Mesenchymal stem cell (in vitro differentiated cells and primary cell): ENCODE data around the gene CD44.
A peak's percentile ranks its signal among the peaks of the same experiment; 100 is the strongest.

Source experiments
- DNase-seq: peaks from one replicate; pipeline ENCODE4 v3.0.0-alpha.2; 2013
- H2AFZ ChIP-seq: one replicate; pipeline ENCODE4 v1.6.1; 2013; ENCODE audit warnings: low read depth, mild to moderate bottlenecking, control low read depth, inconsistent platforms, low read length, moderate library complexity
- H2AK5ac ChIP-seq: 2 replicates; pipeline ENCODE4 v1.6.1; 2013; ENCODE audit warnings: low read length, moderate library complexity, mild to moderate bottlenecking, inconsistent platforms; ENCODE audit not compliant: severe bottlenecking
- H2BK120ac ChIP-seq: one replicate; pipeline ENCODE4 v1.6.1; 2013; ENCODE audit warnings: low read depth, mild to moderate bottlenecking, inconsistent platforms, low read length, moderate library complexity
- H2BK12ac ChIP-seq, 2 experiments: one replicate each; pipeline ENCODE4 v1.6.1; 2013; ENCODE audit warnings: inconsistent platforms in 2 of 2, low read length in 2 of 2, mild to moderate bottlenecking in 2 of 2, moderate library complexity in 2 of 2, control low read depth in 1 of 2
- H2BK15ac ChIP-seq: one replicate; pipeline ENCODE4 v1.6.1; 2013; ENCODE audit warnings: mild to moderate bottlenecking, low read depth, inconsistent platforms; ENCODE audit not compliant: poor library complexity, severe bottlenecking
- H2BK5ac ChIP-seq: 2 replicates; pipeline ENCODE4 v1.6.1; 2013; ENCODE audit warnings: low read depth, mild to moderate bottlenecking, low read length, control low read depth, inconsistent platforms; ENCODE audit not compliant: poor library complexity, severe bottlenecking
- H3K14ac ChIP-seq, 2 experiments: one replicate each; pipeline ENCODE4 v1.6.1; 2013; ENCODE audit warnings: inconsistent platforms in 2 of 2, low read length in 2 of 2, control low read depth in 1 of 2, mild to moderate bottlenecking in 1 of 2, moderate library complexity in 1 of 2
- H3K18ac ChIP-seq, 2 experiments: one replicate each; pipeline ENCODE4 v1.6.1; 2013; ENCODE audit warnings: inconsistent platforms in 2 of 2, low read length in 2 of 2, control low read depth in 1 of 2, low read depth in 1 of 2, mild to moderate bottlenecking in 1 of 2
- H3K23ac ChIP-seq, 2 experiments: one replicate each; pipeline ENCODE4 v1.6.1; 2013; ENCODE audit warnings: inconsistent platforms in 2 of 2, low read length in 2 of 2, mild to moderate bottlenecking in 2 of 2, moderate library complexity in 2 of 2, control low read depth in 1 of 2
- H3K27ac ChIP-seq: 2 replicates; pipeline ENCODE4 v1.5.1; 2013; ENCODE audit warnings: mild to moderate bottlenecking, moderate library complexity, low read length, control low read depth, inconsistent platforms; ENCODE audit not compliant: poor library complexity, severe bottlenecking
- H3K27me3 ChIP-seq, 2 experiments: 2 replicates each; pipeline versions ENCODE4 v1.6.1 to v1.7.0; 2013; ENCODE audit warnings: low read length in 2 of 2, mild to moderate bottlenecking in 2 of 2, moderate library complexity in 2 of 2, control low read depth in 1 of 2, inconsistent platforms in 1 of 2; ENCODE audit not compliant: control insufficient read depth in 1 of 2, insufficient read depth in 1 of 2
- H3K36me3 ChIP-seq, 2 experiments: 2 replicates each; pipeline versions ENCODE4 v1.6.1 to v1.7.0; 2013; ENCODE audit warnings: low read length in 2 of 2, control low read depth in 1 of 2, inconsistent platforms in 1 of 2, low read depth in 1 of 2, mild to moderate bottlenecking in 1 of 2; ENCODE audit not compliant: insufficient read depth in 2 of 2, control insufficient read depth in 1 of 2
- H3K4ac ChIP-seq, 2 experiments: one replicate each; pipeline ENCODE4 v1.6.1; 2013; ENCODE audit warnings: inconsistent platforms in 2 of 2, low read length in 2 of 2, mild to moderate bottlenecking in 2 of 2, moderate library complexity in 2 of 2, control low read depth in 1 of 2, low read depth in 1 of 2
- H3K4me1 ChIP-seq: 2 replicates; pipeline ENCODE4 v1.6.1; 2013; ENCODE audit warnings: low read depth, low read length, control low read depth; ENCODE audit not compliant: control insufficient read depth, insufficient read depth
- H3K4me2 ChIP-seq: 2 replicates; pipeline ENCODE4 v1.6.1; 2013; ENCODE audit warnings: low read length, mild to moderate bottlenecking, inconsistent platforms; ENCODE audit not compliant: poor library complexity, severe bottlenecking
- H3K4me3 ChIP-seq, 2 experiments: 2 replicates each; pipeline versions ENCODE4 v1.5.1 to v1.7.0; 2013; ENCODE audit warnings: low read length in 2 of 2, mild to moderate bottlenecking in 2 of 2, control low read depth in 1 of 2, low read depth in 1 of 2; ENCODE audit not compliant: insufficient read depth in 1 of 2
- H3K79me1 ChIP-seq: replicated peaks from 2 replicates; pipeline ENCODE4 v1.6.1; 2013; ENCODE audit warnings: mild to moderate bottlenecking, control low read depth, low read length, inconsistent platforms; ENCODE audit not compliant: poor library complexity, severe bottlenecking
- H3K9ac ChIP-seq: 2 replicates; pipeline ENCODE4 v1.7.0; 2013; ENCODE audit warnings: mild to moderate bottlenecking, low read length, moderate library complexity
- H3K9me3 ChIP-seq: 2 replicates; pipeline ENCODE4 v1.7.0; 2013; ENCODE audit warnings: mild to moderate bottlenecking, low read length; ENCODE audit not compliant: control insufficient read depth
- H4K8ac ChIP-seq: one replicate; pipeline ENCODE4 v1.6.1; 2013; ENCODE audit warnings: inconsistent platforms, mild to moderate bottlenecking, low read length, moderate library complexity
- H4K91ac ChIP-seq: one replicate; pipeline ENCODE4 v1.6.1; 2013; ENCODE audit warnings: mild to moderate bottlenecking, low read length, inconsistent platforms
- WGBS: methylation state at CpG from one replicate; pipeline ENCODE4 v1.1.7; 2013; ENCODE audit warnings: mixed read lengths; 5-methylcytosine and 5-hydroxymethylcytosine counted together

CD44 gene

GRCh38 chr11:35112056-35112845 lies 26.7 kb upstream of the CD44 start:
- no peak overlapping the region for H2BK15ac ChIP-seq
- peak overlapping the region; percentile 59 for H4K8ac ChIP-seq
- H3K4ac ChIP-seq: peak overlapping the region; percentile 19 to 88
- H3K18ac ChIP-seq: peak overlapping the region; percentile 73 to 76
- H3K27ac ChIP-seq: no peak overlapping the region
- no peak overlapping the region for H2AFZ ChIP-seq
- no peak overlapping the region for H3K4me3 ChIP-seq
- H4K91ac ChIP-seq: peak overlapping the region; percentile 44
- peaks cover 8% of the 10 kb centered on the region for H3K4me1 ChIP-seq
- H3K79me1 ChIP-seq: no peaks in the 10 kb centered on the region
- peak overlapping the region; percentile 58 for H2BK120ac ChIP-seq
- whole genome bisulfite sequencing: 75% methylated on average over 11 of the region's 13 CpGs
- H2BK12ac ChIP-seq: peak overlapping the region; percentile 65 to 76
- no peak overlapping the region for H2AK5ac ChIP-seq
- H3K9ac ChIP-seq: no peak overlapping the region
- DNase-seq: peak; percentile 69
- no peak overlapping the region for H3K23ac ChIP-seq
- no peaks in the 10 kb centered on the region for H3K27me3 ChIP-seq
- H2BK5ac ChIP-seq: no peak overlapping the region
- H3K4me2 ChIP-seq: no peak overlapping the region
- no peaks in the 10 kb centered on the region for H3K9me3 ChIP-seq
- no peaks in the 10 kb centered on the region for H3K36me3 ChIP-seq
- H3K14ac ChIP-seq: no peak overlapping the region

- Histone ChIP-seq H3K36me3 (no peaks in the 10 kb centered on the region), H3K4ac (peak overlapping the region in 1 of 2 experiments; percentile 19), H3K23ac (no peak overlapping the region), H3K4me3 (no peak overlapping the region), H3K14ac (no peak overlapping the region), H3K79me1 (no peaks in the 10 kb centered on the region), H3K18ac (peak overlapping the region in 1 of 2 experiments; percentile 5), H3K9me3 (no peaks in the 10 kb centered on the region), H4K8ac (peak overlapping the region; percentile 21), H2BK120ac (peak overlapping the region; percentile 58), H3K27ac (no peak overlapping the region), H2BK15ac (no peak overlapping the region), H3K4me1 (peaks cover 8% of the 10 kb centered on the region), H2BK12ac (peak overlapping the region; percentile 42 to 65), H3K4me2 (no peak overlapping the region), H2AFZ (no peak overlapping the region), H3K27me3 (no peaks in the 10 kb centered on the region), H4K91ac (peak overlapping the region; percentile 30), H2BK5ac (no peak overlapping the region), H2AK5ac (no peak overlapping the region), H3K9ac (no peak overlapping the region)
- 100% methylated on average over 1 of the region's 1 CpG for WGBS
- no peak for DNase-seq
Measured at GRCh38 chr11:35112846-35113105, 26.2 kb upstream of the CD44 start.

GRCh38 chr11:35114906-35115687 lies 23.9 kb upstream of the CD44 start:
- Histone ChIP-seq H3K23ac (no peak overlapping the region), H3K14ac (no peak overlapping the region), H3K79me1 (no peaks in the 10 kb centered on the region), H3K4me1 (peaks cover 8% of the 10 kb centered on the region), H4K8ac (no peak overlapping the region), H3K4ac (no peak overlapping the region), H4K91ac (no peak overlapping the region), H2BK5ac (no peak overlapping the region), H3K9ac (no peak overlapping the region), H3K27ac (no peak overlapping the region), H2BK15ac (no peak overlapping the region), H2AK5ac (no peak overlapping the region), H3K9me3 (no peaks in the 10 kb centered on the region), H3K27me3 (peaks cover 0 to 5% of the 10 kb centered on the region in 2 experiments), H3K4me3 (no peak overlapping the region), H3K18ac (peak overlapping the region in 1 of 2 experiments; percentile 13), H2BK12ac (peak overlapping the region; percentile 3 to 70), H3K36me3 (no peaks in the 10 kb centered on the region), H2BK120ac (no peak overlapping the region), H3K4me2 (no peak overlapping the region), H2AFZ (no peak overlapping the region)
- WGBS: 92% methylated on average over 9 of the region's 9 CpGs
- no peak for DNase-seq

DNA sequence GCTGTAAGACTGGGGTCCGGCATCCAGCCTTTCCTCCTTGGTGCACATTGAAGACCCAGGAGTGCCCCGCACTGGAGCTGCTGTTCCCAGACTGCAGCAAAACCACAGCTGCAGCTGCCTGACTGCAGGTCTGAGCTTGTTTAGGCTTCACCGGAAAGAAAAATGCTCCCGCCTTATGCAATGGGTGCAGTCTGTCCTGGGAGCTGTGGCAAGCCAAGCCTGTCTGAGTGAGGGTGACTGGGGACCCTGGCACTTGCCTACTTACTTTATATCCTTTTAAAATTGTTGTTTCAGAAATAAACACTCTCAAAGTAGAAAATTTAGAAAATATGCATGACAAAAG lies 23.3 kb upstream of the CD44 start:
- no peak overlapping the region for H2AK5ac ChIP-seq
- H3K9me3 ChIP-seq: no peaks in the 10 kb centered on the region
- H3K27me3 ChIP-seq: peaks cover 2 to 5% of the 10 kb centered on the region in 2 experiments
- H2BK12ac ChIP-seq: no peak overlapping the region
- H3K27ac ChIP-seq: no peak overlapping the region
- no peak overlapping the region for H2BK5ac ChIP-seq
- H2AFZ ChIP-seq: no peak overlapping the region
- H3K4me3 ChIP-seq: no peak overlapping the region
- DNase-seq: peak; percentile 67
- H3K23ac ChIP-seq: no peak overlapping the region
- H4K8ac ChIP-seq: no peak overlapping the region
- H2BK120ac ChIP-seq: no peak overlapping the region
- no peak overlapping the region for H3K4ac ChIP-seq
- no peak overlapping the region for H2BK15ac ChIP-seq
- H3K9ac ChIP-seq: no peak overlapping the region
- no peak overlapping the region for H4K91ac ChIP-seq
- H3K36me3 ChIP-seq: no peaks in the 10 kb centered on the region
- peaks cover 8% of the 10 kb centered on the region for H3K4me1 ChIP-seq
- no peaks in the 10 kb centered on the region for H3K79me1 ChIP-seq
- no peak overlapping the region for H3K18ac ChIP-seq
- H3K14ac ChIP-seq: no peak overlapping the region
- WGBS: 96% methylated on average over 2 of the region's 4 CpGs
- no peak overlapping the region for H3K4me2 ChIP-seq
